ENCODE data around the gene NR3C2. TPM values are rescaled to one million over a fixed set of nuclear protein-coding genes. Genes with fewer than 3 reads are reported as not detected.
"Not testable (repeated sequence)": the region's sequence is repeated elsewhere in the genome, so short reads cannot be mapped to it uniquely, and the experiment has no call there.

Gene NR3C2
- total and polyA plus RNA-seq, 3 donors from 2014 or later = 17.6 to 28.1 (median 19.9) TPM

DNA sequence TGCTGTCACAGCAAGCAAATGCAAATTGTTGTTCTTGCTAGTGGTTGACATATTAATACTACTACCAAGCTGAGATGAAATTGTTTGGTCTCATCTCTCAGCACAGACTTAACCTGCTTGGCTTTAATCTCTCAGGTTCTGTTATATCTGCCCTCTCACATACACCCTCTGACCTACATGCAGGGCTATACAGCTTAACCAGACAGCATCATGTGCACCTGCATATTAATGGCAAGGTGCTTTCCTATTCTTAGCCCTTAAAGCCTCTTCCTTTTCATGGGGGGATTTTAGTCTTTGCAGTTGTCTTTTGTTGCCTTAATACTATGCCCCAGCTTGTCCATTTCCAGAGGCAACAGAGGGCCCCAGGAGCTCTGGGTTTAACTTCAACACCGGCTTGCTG lies 114.5 kb downstream of the NR3C2 start:
- Histone ChIP-seq H3K9me3 (no peaks in the 10 kb centered on the region), H3K4me3 (no peak overlapping the region), H3K27me3 (no peaks in the 10 kb centered on the region), H3K36me3 (ENCODE audit: low read depth, missing control alignments) (no peaks in the 10 kb centered on the region), H3K27ac (no peak overlapping the region), H3K4me1 (no peaks in the 10 kb centered on the region)
- no peak for DNase-seq
- intact Hi-C loops (cut with DNase I; ENCODE audit: low total_unique reads) = no loop called here
- TF ChIP-seq POLR2A (IDR thresholded peaks at IDR 0.05) = no peak
- TF ChIP-seq, protein P1, sequence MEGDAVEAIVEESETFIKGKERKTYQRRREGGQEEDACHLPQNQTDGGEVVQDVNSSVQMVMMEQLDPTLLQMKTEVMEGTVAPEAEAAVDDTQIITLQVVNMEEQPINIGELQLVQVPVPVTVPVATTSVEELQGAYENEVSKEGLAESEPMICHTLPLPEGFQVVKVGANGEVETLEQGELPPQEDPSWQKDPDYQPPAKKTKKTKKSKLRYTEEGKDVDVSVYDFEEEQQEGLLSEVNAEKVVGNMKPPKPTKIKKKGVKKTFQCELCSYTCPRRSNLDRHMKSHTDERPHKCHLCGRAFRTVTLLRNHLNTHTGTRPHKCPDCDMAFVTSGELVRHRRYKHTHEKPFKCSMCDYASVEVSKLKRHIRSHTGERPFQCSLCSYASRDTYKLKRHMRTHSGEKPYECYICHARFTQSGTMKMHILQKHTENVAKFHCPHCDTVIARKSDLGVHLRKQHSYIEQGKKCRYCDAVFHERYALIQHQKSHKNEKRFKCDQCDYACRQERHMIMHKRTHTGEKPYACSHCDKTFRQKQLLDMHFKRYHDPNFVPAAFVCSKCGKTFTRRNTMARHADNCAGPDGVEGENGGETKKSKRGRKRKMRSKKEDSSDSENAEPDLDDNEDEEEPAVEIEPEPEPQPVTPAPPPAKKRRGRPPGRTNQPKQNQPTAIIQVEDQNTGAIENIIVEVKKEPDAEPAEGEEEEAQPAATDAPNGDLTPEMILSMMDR (IDR thresholded peaks at IDR 0.05) = no peak
- WGBS, 2 donors = 82 to 94% methylated on average over 1 of the region's 1 CpG

- H3K4me1 ChIP-seq; H3K27ac ChIP-seq; H3K36me3 ChIP-seq (ENCODE audit: low read depth, missing control alignments); H3K27me3 ChIP-seq; intact Hi-C loops (cut with DNase I; ENCODE audit: low total_unique reads); DNase-seq; H3K9me3 ChIP-seq; H3K4me3 ChIP-seq: not testable (repeated sequence)
- WGBS, 2 donors = 84 to 89% methylated on average over 16 to 17 of the region's 17 CpGs
These were observed 118.9 kb downstream of the NR3C2 start for GRCh38 chr4:148323316-148323715.

DNA sequence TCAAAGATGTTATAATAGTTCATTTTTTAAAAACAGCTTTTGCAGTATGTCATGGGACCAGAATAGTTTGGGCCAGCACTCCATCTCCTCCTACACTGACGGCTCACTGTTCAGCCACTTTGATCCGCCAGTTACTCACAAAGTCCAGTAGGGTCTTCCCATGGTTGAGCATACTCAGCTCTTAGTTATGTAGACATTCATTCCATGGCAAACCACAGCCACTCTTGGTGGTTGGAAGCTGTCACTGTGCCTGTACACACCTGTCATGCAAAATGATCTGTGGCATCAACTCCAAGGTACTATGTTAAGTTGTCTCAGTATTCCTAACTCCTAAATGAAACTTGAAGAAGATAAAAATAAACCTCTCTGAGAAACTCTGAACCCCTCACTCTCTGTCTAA lies 127.2 kb downstream of the NR3C2 start:
- H3K4me1 ChIP-seq = peaks cover 21% of the 10 kb centered on the region
- WGBS, 2 donors = 94 to 98% methylated on average over 2 of the region's 2 CpGs
- TF ChIP-seq, protein P1 (IDR thresholded peaks at IDR 0.05) = no peak
- no peak for TF ChIP-seq POLR2A (IDR thresholded peaks at IDR 0.05)
- H3K4me3 ChIP-seq = no peak overlapping the region
- no peak for DNase-seq
- H3K9me3 ChIP-seq = no peaks in the 10 kb centered on the region
- no peak overlapping the region for H3K27ac ChIP-seq
- no peaks in the 10 kb centered on the region for H3K27me3 ChIP-seq
- intact Hi-C loops (cut with DNase I; ENCODE audit: low total_unique reads) = no loop called here
- H3K36me3 ChIP-seq (ENCODE audit: low read depth, missing control alignments) = no peaks in the 10 kb centered on the region

DNA sequence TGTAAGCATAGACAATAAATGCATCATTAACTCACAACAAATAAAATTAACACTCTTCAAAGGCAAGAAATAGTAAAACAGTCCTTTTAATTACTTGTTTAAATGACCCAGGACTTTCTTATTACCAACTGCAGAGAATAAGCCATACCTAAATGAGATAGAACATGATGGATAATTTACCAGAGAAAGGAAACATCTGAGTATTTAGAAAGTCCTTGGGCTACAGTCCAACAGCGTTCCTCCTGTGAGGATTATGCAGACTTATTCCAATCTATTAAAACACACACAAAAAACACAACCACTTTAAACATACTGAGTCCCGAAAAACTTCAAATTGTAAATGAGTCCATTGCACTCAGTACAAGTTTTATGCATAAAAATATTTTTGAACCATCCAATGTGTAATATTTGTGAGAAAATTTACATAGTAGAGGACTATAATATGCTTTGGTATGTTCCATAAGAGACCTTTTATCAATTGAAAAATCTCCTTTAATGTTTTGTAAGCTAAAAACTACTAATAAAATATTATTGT lies 129.2 kb downstream of the NR3C2 start:
- TF ChIP-seq, protein P1 (IDR thresholded peaks at IDR 0.05) = no peak
- no peak for TF ChIP-seq POLR2A (IDR thresholded peaks at IDR 0.05)
- 31 to 40% methylated on average over 2 of the region's 2 CpGs for WGBS, 2 donors
- no peaks in the 10 kb centered on the region for H3K9me3 ChIP-seq
- peak; percentile 73 for DNase-seq
- H3K4me3 ChIP-seq = no peak overlapping the region
- peaks cover 21% of the 10 kb centered on the region for H3K4me1 ChIP-seq
- no peaks in the 10 kb centered on the region for H3K36me3 ChIP-seq (ENCODE audit: low read depth, missing control alignments)
- H3K27me3 ChIP-seq = no peaks in the 10 kb centered on the region
- H3K27ac ChIP-seq = no peak overlapping the region
- intact Hi-C loops (cut with DNase I; ENCODE audit: low total_unique reads) = no loop called here

DNA sequence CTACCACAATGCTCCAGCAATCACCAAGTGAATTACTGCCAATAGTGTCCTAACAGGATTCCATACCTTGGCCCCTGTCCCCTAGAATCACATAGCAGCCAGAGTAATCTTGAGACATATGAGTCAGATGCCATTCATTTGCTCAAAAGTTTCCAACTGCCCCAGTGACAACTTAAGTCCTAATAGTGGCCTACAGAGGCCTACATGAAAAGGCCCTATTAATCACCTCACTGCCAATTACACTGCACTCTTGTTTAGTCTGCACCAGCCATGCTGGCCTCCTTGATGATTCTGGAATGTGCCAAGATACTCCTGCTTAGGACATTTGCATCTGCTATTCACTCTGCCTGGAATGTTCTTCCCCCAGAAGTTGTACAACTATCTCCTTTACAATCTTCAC lies 130.7 kb downstream of the NR3C2 start:
- Histone ChIP-seq H3K9me3 (no peaks in the 10 kb centered on the region), H3K4me3 (no peak overlapping the region), H3K27me3 (no peaks in the 10 kb centered on the region), H3K36me3 (ENCODE audit: low read depth, missing control alignments) (no peaks in the 10 kb centered on the region), H3K4me1 (peaks cover 21% of the 10 kb centered on the region), H3K27ac (peak overlapping the region in 1 of 2 donors; percentile 0)
- no peak for DNase-seq
- no peak for TF ChIP-seq POLR2A (IDR thresholded peaks at IDR 0.05)
- TF ChIP-seq, protein P1 (IDR thresholded peaks at IDR 0.05) = no peak
- intact Hi-C loops (cut with DNase I; ENCODE audit: low total_unique reads) = no loop called here

All from testis (tissue), 3 donors.